ENCODE results near the gene R3HDM2.

The R3HDM2 gene

DNA sequence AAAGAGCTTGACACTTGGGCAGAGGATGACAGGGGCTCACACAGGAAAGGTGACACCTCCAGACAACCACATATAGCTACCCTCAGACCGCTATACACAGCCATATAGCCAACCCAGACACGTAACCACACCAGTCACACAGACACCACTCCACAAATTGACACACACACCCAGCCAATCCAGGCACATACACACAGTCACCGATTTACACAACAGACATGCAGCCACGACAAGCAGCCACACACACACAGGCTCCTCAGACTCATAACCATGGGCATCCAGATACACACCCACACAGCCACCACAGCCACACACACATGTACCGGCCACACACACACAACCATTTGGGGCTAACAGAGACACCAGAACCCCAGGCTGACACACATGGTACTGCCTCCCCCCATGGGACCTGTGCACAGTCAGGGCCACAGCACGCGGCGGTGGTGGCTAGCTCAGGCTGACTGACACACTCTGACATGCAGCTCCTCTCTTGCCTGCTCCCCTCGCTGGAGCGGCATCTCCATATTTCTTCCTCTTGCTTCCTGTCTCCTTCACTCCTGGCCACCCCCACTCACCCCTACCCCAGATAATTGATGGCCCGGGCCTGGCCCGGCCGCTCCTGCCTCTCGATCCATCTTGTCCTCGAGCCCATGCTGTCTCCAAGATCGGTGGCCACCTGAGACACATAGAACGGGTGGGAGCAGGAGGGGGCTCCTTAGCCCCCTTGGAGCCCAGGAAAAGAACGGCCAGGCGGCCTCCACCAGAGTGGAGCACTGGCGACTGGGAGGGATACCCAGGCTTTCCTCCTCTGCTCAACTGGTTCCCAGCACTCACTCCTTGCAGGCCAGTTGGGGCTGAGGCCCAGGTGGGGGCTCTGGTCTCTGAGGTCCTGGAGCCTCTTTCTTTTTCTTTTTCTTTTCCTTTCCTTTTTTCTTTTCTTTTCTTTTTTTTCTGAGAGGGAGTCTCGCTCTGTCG, 207.4 kb downstream of the R3HDM2 start:
- peaks cover 87 to 96% (median 93%) of the 10 kb centered on the region in 11 experiments for H3K27me3 ChIP-seq
- H3K4me2 ChIP-seq = peak overlapping the region in 7 of 11 experiments; percentile 3 to 100 (median 40); a peak in 11 of 22 replicates

GRCh38 chr12:57222286-57223190, 208.3 kb downstream of the R3HDM2 start:
- Histone ChIP-seq H3K4me2 (peak overlapping the region in 5 of 11 experiments; percentile 3 to 64 (median 26); a peak in 5 of 22 replicates), H3K4me3 (no peak overlapping the region), H4K20me1 (peaks cover 0 to 80% (median 52%) of the 10 kb centered on the region in 11 experiments; a peak in 18 of 22 replicates), H3K9me3 (replicated peaks in 1 of 11) (no peaks in the 10 kb centered on the region), H3K9ac (no peak overlapping the region), H3K27ac (no peak overlapping the region), H3K36me3 (no peaks in the 10 kb centered on the region), H3K4me1 (peaks cover 19 to 54% (median 49%) of the 10 kb centered on the region in 10 experiments), H3K27me3 (peaks cover 97 to 100% (median 100%) of the 10 kb centered on the region in 11 experiments)
- no peak for TF ChIP-seq Cebpa-rat (IDR thresholded peaks at IDR 0.05)

More for the DNA sequence above, 207.4 kb downstream of the R3HDM2 start:
- no peak overlapping the region for H3K4me3 ChIP-seq
- peaks cover 24 to 59% (median 54%) of the 10 kb centered on the region in 10 experiments for H3K4me1 ChIP-seq
- H3K9ac ChIP-seq = no peak overlapping the region
- H3K27ac ChIP-seq = no peak overlapping the region
- H4K20me1 ChIP-seq = peaks cover 0 to 71% (median 46%) of the 10 kb centered on the region in 11 experiments; a peak in 16 of 22 replicates
- TF ChIP-seq Cebpa-rat (IDR thresholded peaks at IDR 0.05) = no peak
- no peaks in the 10 kb centered on the region for H3K36me3 ChIP-seq
- no peaks in the 10 kb centered on the region for H3K9me3 ChIP-seq (replicated peaks in 1 of 11)

DNA sequence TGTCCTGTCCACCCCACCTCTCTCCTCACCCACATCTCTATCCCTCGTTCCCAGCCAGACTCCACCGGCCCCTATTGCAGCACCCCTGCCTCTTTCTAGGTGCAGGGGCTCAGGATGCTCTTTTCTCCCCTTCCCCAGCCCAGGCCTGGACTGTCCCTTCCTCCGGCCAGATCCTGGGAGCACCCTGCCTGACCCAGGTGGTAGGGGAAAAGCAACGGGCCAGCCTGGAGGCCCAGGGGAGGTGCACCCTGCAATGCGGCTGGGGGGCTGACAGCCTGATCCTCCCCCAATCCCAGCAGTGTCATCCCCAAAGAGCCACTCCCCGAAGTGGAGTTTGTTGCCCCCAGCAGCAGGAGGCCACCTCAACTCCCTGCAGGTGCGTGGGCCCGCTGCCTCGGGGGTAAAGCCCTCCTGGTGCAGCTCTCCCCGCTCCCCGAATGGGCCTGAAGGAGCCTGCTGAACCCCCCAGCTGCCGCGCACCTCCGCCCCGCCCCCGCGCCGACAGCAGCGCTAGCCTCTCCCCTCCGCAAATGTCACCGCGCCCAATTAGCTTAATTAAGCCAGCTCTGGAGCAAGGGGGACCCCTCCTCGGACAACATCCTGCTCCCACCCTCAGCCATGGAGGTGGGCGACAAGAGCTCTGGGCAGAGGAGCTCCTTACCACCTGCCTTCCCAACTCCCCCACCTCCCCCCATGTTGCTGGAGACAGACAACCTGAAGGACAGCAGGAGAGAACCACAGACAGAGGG, 209.5 kb downstream of the R3HDM2 start:
- Histone ChIP-seq H3K4me2 (no peak overlapping the region), H3K9me3 (replicated peaks in 1 of 11) (no peaks in the 10 kb centered on the region), H4K20me1 (peaks cover 0 to 88% (median 61%) of the 10 kb centered on the region in 11 experiments; a peak in 18 of 22 replicates), H3K4me3 (no peak overlapping the region), H3K27me3 (peaks cover 100% of the 10 kb centered on the region in 11 experiments), H3K4me1 (peaks cover 17 to 52% (median 47%) of the 10 kb centered on the region in 10 experiments), H3K27ac (no peak overlapping the region), H3K9ac (no peak overlapping the region), H3K36me3 (no peaks in the 10 kb centered on the region)
- TF ChIP-seq Cebpa-rat (IDR thresholded peaks at IDR 0.05) = no peak

DNA sequence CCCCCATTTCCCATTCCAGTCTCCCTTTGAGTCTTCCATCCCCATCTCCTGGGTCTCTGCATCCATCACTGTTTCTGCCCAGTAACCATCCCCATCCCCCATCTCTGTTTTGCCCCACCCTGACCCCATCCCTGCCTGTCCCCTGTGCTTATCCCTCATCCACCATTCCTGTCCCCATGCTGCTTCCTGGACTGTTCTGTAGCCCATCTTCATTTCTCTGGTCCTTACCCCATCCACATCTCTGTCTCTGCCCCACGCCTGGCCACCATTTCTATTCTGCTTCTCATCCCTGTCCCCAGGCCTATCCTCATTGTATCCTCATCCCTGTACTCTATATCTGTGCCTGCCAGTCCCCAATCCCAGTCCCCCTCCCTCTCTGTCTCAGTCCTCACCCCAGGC, 210.1 kb downstream of the R3HDM2 start:
- Histone ChIP-seq H3K27ac (no peak overlapping the region), H3K4me1 (peaks cover 21 to 53% (median 48%) of the 10 kb centered on the region in 10 experiments), H3K27me3 (peaks cover 100% of the 10 kb centered on the region in 11 experiments), H3K9ac (no peak overlapping the region), H3K4me2 (no peak overlapping the region), H3K4me3 (no peak overlapping the region), H3K36me3 (no peaks in the 10 kb centered on the region), H4K20me1 (peaks cover 0 to 90% (median 67%) of the 10 kb centered on the region in 11 experiments; a peak in 20 of 22 replicates), H3K9me3 (replicated peaks in 1 of 11) (no peaks in the 10 kb centered on the region)
- TF ChIP-seq Cebpa-rat (IDR thresholded peaks at IDR 0.05) = no peak

GRCh38 chr12:57219993-57220754, 210.7 kb downstream of the R3HDM2 start:
- Histone ChIP-seq H3K4me3 (no peak overlapping the region), H3K27me3 (peaks cover 100% of the 10 kb centered on the region in 11 experiments), H3K9me3 (replicated peaks in 1 of 11) (no peaks in the 10 kb centered on the region), H3K4me2 (no peak overlapping the region), H4K20me1 (peaks cover 5 to 94% (median 73%) of the 10 kb centered on the region in 11 experiments; a peak in 20 of 22 replicates), H3K36me3 (no peaks in the 10 kb centered on the region), H3K27ac (no peak overlapping the region), H3K9ac (no peak overlapping the region), H3K4me1 (peaks cover 27 to 53% (median 48%) of the 10 kb centered on the region in 10 experiments)
- TF ChIP-seq Cebpa-rat (IDR thresholded peaks at IDR 0.05) = no peak

- no peak overlapping the region for H3K4me3 ChIP-seq
Observed at GRCh38 chr12:57219205-57219992, 211.4 kb downstream of the R3HDM2 start.

More at GRCh38 chr12:57219205-57219992, 211.4 kb downstream of the R3HDM2 start:
- no peak overlapping the region for H3K9ac ChIP-seq
- H3K27me3 ChIP-seq = peaks cover 100% of the 10 kb centered on the region in 11 experiments
- peaks cover 35 to 53% (median 48%) of the 10 kb centered on the region in 10 experiments for H3K4me1 ChIP-seq
- no peaks in the 10 kb centered on the region for H3K36me3 ChIP-seq
- no peak overlapping the region for H3K27ac ChIP-seq
- peaks cover 13 to 94% (median 77%) of the 10 kb centered on the region in 11 experiments; a peak in 21 of 22 replicates for H4K20me1 ChIP-seq
- no peak for TF ChIP-seq Cebpa-rat (IDR thresholded peaks at IDR 0.05)
- H3K9me3 ChIP-seq (replicated peaks in 1 of 11) = no peaks in the 10 kb centered on the region
- H3K4me2 ChIP-seq = no peak overlapping the region
